Measurements from ENCODE around the gene ZSWIM8. TPM values are rescaled to one million over a fixed set of nuclear protein-coding genes. Genes with fewer than 3 reads are reported as not detected.

The ZSWIM8 gene
- total and polyA plus RNA-seq, 2 of the 8 experiments (the other 6 are each of a cell fraction or from before 2014, with no cell fraction given), result 44.7 to 99.7 TPM

- TF ChIP-seq TBP (IDR thresholded peaks at IDR 0.05; ENCODE audit: low read depth, low read length), result no peak
- TF ChIP-seq CREB1 (IDR thresholded peaks at IDR 0.05), result no peak
- no peak for TF ChIP-seq RXRA (IDR thresholded peaks at IDR 0.05; ENCODE audit: insufficient read depth, low read depth, low read length)
- no peak for TF ChIP-seq TAF7 (optimal IDR thresholded peaks at IDR 0.05; ENCODE audit: borderline replicate concordance, low read depth, low read length)
- no peak for TF ChIP-seq USF2 (IDR thresholded peaks at IDR 0.05; ENCODE audit: low read length)
Observed at GRCh38 chr10:73780301-73780700, 5.1 kb upstream of the ZSWIM8 start (continued).
